DMS 273 (cell line): ENCODE data around the gene GSDMA.
A peak's percentile ranks its signal among the peaks of the same experiment; 100 is the strongest.

Experiments
- DNase-seq: peaks from one replicate; lab custom pipeline; 2025; ENCODE audit not compliant: unreplicated experiment; lab: John Stamatoyannopoulos, UW

The GSDMA gene

DNA sequence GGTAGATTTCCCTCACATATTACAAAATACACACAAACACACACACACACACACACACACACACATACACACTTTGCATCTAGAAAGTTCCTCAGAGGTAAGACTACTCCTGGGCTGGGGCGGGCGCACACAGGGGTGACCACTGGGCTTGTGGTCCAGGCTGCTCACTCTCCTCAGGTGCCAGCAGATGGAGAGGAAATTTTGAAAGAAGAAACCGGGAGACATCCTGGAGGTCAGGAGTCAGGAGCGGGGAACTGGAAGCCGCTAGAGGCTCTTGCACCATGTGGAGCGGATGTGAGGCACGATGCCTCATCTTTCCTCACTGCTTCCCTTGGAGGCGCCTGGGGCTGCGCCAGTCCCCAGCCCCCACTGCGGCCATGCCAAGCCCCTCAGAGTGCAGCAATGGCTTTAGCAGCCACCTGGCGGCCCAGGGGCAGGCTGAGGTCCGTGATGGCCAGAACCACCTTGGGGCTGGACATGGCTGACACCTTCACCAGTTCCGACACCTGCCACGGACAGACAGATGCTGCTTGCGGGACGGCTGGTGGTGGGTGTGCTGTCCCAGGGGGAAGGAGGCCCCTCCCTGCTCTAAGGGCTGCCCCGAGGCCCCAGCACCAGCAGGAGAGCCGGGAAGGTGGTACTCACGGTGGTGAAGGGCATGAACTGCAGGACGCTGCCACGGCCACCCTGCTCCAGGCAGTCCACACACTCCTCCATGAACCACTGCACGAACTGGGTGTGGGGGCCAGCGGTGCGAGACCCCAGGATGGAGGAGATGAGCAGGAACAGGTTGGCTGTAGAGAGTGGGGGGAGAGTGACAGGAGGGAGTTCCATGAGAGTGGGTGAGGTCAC, 56.6 kb downstream of the GSDMA start:
- peak; percentile 40 for DNase-seq

DNA sequence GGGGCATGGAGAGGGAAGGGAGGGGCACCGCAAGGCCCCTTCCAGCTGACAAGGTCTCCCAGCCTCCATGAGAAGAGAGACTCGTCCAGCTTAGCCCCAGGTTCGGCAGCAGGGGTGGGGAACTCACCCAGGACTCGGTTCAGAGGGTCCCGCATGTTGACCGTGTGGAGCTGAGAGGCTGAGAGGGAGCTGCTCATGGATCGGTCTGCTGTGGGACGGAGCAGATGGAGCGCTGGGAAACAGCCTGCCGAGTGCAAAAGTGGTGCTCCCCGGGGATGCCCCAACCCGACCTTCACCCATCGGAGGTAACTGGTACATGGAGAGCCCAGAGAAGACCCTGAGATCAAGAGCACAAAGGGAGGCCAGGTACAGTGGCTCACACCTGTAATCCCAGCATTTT, 57.3 kb downstream of the GSDMA start:
- DNase-seq: no peak

DNA sequence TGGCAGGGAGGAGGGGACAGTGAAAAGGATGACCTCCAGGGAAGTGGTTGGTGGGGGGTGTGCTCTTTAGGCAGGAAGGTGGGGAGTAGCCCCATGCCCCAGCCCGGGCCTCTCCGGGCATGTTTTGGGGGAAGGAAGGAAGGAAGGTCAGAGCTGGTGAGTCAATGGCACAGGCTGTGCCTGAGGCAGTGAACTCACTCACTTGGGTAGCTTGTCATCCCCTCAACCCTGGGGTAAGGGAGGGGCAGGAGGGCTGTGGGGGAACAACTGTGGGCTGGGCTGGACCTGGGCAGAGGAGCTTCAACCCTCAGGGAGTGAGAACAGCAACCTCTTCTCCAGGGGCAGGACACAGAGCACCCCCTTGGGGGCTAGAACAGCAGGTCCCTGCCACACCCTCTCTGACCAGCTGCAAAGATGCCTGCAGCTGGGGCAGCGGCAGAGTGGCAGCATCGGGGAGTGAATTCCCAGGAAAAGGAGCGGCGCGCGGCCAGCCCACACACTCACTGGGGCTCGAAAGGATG, 58.7 kb downstream of the GSDMA start:
- no peak for DNase-seq

DNA sequence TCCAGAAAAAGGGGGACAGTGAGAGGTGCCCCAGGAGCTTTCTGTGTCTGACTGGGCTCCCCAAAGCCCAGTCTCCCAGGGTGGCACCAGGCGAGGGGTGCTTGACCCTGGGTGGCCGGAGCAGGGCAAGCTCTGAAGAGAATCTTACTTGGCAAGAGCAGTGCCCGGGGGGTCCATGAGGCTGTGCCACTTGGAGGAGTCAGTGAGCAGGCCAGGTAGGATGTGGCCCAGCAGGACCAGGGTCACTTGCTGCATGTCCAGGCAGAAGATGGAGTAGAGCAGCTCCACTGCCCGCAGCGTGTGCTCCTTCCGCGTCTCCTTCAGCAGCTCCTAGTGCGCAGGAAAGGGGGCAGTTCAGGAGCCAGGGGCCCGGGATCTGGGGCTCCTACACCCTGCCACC, 59.7 kb downstream of the GSDMA start:
- no peak for DNase-seq

DNA sequence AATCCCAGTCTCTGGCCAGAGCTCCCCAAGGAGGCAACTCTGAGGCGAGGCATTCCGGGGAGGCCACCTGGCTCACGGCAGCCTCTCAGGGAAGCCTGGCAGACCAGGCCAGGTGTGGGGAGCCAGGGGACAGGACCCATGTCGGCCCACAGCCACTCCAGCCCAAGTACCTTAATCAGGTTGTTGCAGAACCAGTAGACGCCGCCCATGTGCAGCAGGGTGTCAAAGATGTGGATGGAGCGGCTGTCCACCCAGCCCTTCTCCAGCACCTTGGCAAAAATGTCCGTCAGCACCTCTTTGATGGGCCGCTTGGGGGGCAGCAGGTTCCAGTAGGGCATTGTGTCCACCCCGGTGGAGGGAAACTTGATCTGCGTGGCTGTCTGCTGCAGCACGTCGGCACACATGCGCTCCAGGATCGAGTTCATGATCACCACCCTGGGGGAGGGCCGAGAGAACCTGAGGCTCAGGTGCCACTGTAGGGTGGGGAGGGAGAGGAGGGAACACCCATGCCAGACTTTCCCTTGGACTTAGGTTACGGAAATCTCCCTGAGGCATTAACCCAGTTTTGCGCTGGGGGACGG, 60.2 kb downstream of the GSDMA start:
- no peak for DNase-seq

DNA sequence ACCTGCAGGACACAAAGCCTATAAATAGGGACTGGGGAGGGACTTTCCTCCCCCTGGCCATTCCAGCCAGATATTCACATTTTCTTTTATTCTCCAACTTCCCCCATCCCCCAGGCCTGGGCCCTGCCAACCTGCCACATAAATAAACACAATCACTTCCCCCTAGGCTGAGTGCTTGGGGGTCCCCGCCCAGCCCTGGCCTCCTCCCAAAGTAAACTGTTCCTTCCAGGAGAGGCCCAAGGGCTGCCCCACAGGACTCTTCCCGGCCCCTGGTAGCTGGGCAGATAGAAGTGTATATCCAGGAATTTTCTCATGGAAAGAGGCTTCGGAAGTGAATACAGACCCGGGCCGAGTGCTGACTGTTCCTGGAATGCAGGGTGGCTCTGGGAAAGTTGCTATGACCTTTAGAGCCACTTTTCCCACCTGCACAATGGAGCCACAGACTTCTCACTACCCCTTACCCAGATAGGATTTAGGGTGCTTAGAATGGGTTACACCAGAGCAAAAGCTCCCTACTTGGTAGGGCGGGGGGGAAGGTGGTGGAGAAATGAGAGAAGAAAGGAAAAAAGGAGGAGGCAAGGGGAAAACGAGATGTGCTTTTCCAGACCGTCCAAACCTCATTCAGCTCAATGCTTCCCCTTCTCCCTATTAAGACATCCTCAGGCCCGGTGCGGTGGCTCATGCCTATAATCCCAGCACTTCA, 60.9 kb downstream of the GSDMA start:
- no peak for DNase-seq

DNA sequence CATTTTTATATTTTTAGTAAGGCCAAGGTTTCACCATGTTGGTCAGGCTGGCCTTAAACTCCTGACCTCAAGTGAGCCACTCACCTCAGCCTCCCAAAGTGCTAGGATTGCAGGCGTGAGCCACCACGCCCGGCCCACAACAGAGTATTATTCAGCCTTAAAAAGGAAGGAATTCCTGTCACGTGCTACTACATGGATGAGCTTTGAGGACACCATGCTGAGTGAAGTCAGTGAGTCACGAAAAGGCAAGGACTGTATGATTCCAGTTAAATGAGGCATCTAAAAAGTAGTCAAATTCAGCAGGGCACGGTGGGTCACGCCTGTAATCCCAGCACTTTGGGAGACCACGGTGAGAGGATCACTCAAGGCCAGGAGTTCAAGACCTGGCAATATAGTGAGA, 62.1 kb downstream of the GSDMA start:
- no peak for DNase-seq

DNA sequence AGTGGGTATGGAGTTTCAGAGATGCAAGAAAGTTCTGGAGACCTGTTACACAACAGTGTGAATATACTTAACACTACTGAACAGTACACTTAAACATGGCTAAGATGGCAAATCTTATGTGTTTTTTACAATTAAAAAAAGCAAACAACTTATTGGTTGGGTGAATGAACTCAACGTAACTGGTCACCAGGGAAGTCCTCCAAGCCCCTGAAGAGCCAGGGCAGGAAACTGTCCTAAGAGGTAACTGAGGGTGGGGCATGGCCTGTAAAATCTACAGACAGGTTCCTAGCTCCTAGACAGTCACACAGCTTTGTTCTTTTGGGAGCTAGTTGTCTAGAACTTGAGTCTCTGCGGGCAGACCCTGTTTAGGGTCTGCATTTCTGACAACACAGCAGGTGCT, 62.8 kb downstream of the GSDMA start:
- DNase-seq: no peak

DNA sequence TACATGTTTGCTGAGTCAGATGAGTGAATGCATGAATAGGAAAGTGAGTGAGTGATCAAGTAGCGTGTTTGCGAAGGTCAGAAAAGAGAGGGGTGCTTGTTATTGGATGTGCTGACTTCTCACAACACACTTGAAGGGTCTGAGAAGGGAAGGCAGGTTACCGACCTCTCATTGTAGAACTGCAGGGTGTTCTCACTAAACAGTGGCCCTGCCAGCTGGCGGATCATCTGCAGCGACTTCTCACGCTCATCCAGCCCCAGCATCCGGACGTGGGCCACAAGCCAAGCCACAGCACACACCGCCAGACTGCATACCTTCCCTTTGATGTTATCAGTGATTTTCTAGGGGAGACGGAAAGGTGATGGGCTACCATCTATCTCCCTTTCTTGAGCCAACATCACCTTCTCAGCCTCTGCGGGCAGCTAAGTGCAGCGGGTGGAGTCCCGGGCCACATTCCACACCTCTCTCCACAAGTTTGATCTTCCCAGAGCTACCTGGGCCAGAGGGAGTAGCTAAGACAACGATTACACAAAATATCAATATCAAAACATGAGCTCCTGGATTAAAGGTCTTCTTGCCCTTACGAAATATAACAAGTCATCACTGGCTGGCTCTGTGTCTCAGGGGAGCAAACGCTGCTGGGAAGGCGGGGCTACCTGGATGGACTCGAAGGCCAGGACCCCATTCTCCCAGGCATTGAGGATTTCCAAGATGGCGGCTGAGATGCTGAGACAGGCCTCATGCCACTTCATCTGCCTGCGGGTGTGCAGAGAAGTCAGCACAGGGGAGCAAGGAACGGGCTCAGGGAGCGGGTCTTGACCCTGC, 63.4 kb downstream of the GSDMA start:
- peak; percentile 36 for DNase-seq

DNA sequence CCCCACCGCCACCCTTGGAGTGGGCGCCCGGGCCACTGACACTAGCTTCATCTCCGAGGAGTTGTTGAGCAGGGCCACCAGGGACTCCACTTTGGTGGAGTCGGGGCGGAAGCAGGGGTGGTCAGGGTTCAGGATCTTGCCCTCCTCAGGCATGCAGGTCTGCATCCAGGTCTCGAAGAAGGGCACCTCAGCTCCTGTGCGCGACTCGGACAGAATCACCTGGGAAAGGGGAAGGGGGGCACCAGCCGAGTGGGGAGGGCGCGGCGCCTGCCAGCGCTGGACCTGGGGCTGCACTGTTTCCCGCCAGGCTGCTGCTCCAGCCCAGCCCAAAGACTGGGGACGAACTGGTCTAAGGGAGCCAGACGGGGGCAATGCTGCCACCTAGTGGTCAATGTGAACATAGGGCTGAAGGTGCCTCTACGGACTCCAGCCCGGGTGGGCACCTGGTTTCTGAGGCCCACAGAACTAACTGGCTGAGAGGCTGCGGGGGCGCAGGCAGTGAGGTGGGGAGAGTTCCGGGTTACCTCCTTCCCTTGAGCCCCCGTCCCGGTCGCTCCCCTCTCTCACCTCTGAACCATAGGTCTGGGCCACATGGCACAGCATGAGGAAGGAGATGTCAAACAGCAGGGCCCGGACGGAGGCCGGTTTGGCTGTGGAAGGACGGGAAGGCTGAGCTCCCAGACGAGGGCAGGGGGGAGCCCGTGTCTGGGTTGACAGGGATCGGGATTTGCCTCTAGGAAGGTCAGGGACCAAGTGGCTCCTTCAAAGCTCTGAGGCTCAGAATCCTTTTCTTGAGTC, 64.2 kb downstream of the GSDMA start:
- DNase-seq: peak; percentile 93
